CD1c-positive myeloid dendritic cell (primary cell): ENCODE measurements around the gene G6PD.
A peak's percentile ranks its signal among the peaks of the same experiment; 100 is the strongest.

Experiments used
- DNase-seq: peaks from one replicate; pipeline ENCODE4 v3.0.0-alpha.2; 2016; ENCODE audit errors: extremely low spot score

G6PD gene

DNA sequence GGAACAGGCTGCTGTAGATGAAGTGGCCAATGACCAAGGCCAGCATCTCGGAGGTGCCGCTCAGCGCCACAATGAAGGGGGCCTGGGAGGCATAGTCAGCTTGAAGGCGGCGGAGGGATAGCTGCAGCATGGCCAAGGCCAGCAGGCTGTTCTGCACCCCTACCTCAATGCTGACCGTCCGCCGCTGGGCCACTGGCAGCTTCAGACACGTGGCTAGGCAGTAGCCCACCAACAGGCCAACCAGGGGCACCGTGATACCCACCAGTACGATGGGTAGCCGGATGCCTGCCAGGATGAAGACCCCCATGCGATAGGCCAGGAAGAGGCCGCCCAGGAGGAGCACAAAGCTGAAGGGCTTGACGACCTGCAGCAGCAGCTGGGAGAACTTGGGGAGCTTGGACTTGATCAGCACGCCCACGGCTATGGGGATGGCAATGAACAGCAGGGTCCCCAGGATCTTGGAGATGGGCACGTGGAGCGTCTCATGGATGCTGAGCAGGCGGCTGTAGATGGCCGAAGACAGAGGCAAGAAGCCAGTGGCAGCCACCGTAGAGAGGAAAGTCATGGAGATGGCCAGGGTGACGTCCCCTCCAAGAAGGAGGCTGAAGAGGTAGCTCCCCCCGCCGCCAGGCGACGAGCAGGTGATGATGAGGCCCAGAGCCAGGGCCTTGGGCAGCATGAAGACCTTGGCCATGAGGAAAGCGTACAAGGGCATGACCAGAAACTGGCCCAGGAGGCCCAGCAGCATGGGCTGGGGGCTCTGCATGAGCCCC, 58.9 kb downstream of the G6PD start:
- DNase-seq: no peak

DNA sequence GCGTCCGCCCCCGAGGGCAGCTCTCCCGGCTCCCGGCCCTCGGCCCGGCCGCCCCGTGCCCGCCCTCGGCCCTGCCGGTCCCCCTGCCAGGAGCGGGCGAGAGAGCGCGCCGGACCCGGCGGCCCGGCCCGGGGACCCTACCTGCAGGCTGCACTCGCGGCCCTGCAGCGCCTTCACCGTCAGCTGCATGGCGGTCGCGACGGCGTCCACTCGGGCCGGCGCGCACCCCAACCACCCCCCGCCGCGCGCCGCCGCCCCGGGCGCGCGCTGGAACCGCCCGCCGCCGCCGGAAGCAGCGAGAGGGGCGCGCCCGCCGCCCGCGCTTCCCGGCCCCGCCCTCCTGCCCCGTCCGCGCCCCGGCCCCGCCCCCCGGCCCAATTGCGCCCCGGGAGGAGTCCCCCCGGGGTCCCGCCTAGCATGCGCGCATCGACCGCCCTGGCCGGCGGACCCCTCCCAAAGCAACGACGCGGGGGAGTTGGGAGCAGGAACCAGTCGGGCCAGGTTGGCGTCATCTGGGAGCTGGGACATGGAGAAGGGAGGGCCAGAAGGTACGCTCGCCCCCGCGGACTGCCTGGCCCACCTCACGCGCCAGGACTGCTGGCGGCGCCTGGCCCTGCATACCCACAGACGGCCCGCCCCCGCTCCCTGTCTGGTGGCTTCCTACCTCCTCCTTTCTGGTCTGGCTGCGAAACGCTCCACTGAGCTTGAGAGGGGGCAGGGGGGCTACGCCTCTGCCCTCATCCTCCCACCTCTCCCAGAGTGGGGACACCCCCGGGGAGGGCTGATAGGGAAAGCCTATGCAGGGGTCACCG, 60.0 kb downstream of the G6PD start, which contains the start of gene UBL4A:
TSS of gene UBL4A (minus strand) at position 220 of the 812 bp plus-strand sequence. CDS start at position 189, 31 bp downstream.
- peak; percentile 58 for DNase-seq

DNA sequence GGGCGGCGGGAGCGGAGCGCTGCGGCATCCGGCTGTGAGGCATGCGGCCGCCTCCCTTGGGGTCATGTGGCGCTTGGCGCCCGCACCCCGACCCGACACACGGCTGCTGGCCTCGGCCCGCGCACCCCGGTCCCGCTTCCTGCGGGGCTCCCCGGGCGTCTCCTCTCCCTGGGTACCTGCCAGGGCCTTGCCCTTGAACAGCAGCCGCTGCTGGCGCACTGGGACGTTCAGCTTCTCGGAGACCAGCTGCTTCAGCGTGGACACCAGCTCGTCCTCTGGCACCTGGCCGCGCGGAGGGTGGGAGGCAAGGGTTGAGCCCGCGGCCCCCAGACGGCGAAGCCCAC, 60.6 kb downstream of the G6PD start:
- peak; percentile 11 for DNase-seq

DNA sequence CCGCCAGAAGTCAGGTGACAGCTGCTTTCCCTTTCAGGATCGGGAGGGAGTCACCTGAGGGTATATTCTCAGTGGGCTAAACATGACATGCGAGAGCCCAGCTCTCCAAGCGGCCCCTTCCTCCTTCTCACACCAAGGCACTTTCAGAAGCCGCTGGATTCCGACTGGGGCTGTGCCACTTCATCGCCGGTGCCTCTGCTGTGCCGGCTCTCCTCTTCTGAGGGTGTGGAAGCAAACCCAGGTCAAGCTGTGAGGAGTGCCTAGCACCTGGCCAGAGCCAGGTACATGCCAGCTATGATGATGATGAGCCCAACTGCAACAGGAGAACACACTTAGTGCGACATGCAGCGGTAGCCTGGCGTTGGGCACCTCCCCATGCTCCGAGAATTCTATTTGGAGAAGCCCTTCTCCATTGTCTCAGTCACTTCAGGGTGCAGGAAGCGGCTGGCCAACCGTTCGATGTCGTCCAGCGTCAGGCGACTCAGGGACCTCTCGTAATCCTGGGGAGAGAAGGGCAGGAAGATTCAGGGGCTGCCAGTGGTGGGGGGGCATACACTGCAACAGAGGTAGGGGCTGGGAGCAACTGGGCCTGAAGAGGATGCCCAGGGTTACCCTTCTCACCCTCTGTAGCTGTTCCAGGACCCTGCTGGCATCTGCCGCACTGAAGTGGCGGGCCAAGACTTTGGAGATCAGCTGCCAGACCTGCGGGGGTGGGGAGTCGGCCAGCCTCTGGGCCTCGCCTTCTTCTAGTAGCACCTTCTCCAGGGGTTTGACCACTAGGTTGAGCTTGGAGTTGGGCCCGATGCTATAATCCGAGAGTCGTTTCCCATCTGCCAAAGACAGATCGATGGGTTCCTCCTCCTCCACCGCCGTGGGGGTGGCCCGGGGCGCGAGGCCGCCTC, 61.2 kb downstream of the G6PD start:
- no peak for DNase-seq

DNA sequence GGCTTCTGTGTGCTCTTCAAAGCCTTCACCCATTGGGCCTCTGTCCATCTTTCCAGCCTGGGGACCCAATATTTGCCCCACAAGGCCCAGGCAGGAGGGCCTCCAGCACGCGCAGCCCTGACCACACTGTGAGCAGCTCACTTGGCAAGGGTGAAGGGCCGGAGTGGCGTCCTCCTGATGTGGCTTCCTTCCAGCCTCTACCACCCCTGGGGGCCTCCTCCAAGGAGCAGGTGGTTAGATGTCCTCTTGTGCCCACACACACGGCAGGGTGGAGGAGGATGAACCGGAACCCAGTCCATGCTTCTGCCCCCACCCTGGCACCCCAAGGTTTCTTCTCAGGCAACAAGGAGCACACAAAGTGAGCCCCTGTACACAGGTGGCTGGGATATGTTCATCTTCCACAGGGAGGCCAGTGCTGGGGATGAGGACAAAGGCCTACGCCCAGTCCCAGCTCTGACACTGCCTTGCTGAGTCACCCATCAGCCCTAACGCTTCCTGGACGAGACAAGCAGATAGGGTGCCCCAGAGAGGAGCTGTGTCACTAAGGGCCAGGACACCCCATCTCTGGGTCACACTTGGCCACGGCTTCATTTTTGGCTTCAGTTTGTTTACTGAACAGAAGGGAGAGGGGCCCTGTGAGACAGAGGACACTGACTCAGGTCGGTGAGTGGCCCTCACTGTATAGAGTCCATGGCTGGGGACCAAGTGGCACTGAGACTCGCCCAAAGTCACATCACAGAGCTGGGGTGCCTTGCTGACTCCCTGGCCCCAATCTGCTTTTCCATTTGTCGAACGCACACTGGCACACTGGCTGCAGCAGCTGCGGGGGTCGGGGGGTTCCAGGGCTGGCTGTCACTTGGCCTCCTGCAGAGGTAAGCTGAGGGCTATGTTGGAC, 62.1 kb downstream of the G6PD start:
- peak; percentile 15 for DNase-seq

DNA sequence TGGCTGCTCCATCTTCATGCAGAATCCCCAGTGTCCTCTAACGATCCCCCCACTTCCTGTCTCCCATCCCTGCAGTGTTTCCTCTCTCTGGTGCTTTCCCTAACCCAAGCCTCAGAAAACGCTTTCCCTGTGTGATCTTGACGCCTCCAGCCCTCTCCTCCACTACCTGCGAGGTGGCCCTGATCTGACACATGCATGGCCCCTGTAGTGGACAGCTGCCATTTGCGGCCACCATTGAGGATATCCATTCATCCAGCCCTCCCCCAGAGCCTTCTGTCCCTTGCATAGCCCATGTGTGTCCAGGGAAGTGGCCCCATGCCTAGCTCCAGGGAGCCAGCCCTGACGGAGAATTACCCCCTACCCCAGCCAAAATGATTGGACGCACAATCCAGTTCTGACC, 63.3 kb downstream of the G6PD start:
- no peak for DNase-seq

DNA sequence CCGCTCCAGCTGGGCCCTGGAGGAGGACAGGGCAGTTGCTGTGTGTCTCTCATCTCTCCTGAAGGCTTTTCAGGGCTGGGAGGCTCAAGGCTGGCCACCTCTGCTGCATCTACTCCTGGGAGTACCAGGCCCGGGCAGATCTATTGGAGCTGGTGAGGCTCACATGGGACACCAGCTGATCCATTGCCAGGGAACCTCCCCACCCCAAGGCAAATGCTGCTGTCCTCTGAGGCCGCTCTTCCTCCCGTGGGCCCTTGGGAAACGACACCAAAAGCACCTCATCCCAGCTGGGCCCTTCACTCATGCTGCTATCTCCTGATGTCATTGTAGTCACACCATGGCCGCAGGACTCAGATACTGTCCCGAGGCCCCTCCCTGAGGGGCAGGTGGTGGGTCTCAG, 63.9 kb downstream of the G6PD start:
- DNase-seq: no peak

DNA sequence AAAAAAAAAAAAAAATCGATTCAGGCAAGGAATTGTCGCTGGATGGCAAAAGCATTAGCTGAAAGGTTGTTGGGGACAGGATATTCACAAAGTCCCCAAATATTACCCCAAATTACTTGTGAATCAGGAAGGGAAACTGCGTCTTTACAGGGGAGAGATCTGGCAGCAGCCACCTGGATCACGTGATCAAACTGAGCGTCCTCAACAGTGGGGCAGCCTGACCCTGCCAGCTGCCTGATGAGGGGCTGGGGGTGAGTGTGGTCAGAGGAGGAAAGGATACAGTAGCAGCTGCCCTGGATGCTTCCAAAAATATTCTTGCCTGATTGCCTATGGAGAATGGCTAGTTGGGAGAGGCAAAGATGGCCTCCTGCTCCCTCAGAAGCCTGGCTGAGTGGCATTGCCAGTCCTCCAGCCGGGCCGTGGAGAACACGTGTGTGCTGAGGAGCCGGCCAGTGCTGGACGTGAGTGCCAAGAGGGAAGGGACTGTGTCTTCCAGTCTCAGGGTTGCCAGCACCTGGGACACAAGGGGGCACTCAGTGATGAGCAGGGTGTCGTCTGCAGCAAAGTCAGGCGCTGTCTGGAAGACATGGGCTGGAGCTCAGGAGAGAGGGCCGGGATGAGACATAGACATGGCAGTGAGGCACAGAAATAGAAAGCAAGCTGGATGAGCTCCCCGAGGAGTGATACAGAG, 64.6 kb downstream of the G6PD start:
- DNase-seq: no peak
